H1 (cell line): ENCODE results near the gene OR14J1. TPM values are rescaled to one million over a fixed set of nuclear protein-coding genes. Genes with fewer than 3 reads are reported as not detected.

Source experiments
- BACH1 ChIP-seq: IDR thresholded peaks from 2 replicates; pipeline ENCODE4 v1.6.1; 2012; ENCODE audit warnings: low read length, improper control_type of control experiment
- EP300 ChIP-seq, 2 experiments: IDR thresholded peaks; 1 replicate in 1 of 2; 2 replicates in 1 of 2; pipeline ENCODE4 v1.6.1; 2011 to 2012; ENCODE audit warnings: low read depth in 2 of 2, low read length in 2 of 2, mild to moderate bottlenecking in 2 of 2, borderline replicate concordance in 1 of 2, inconsistent platforms in 1 of 2, moderate library complexity in 1 of 2
- HDAC6 ChIP-seq: IDR thresholded peaks from one replicate; pipeline ENCODE4 v1.7.1; 2012; ENCODE audit warnings: low read depth, mild to moderate bottlenecking, inconsistent platforms, low read length, moderate library complexity
- RXRA ChIP-seq: IDR thresholded peaks from 2 replicates; pipeline ENCODE4 v1.6.1; 2011; ENCODE audit warnings: low read depth, mild to moderate bottlenecking, low read length, moderate library complexity; ENCODE audit not compliant: insufficient read depth
- SP4 ChIP-seq: IDR thresholded peaks from 2 replicates; pipeline ENCODE4 v1.6.1; 2012; ENCODE audit warnings: low read length, inconsistent platforms
- polyA plus RNA-seq, 7 experiments: library from polyadenylated mRNA; depleted of rRNA in 3 of 7; stranded (reverse) in 5 of 7; unstranded in 2 of 7; fragments of >200 nt in 5 of 7; fragments of 200-250 nt in 2 of 7; gene quantifications; 1 replicate in 5 of 7; 2 replicates in 1 of 7; 4 replicates in 1 of 7; pipeline versions ENCODE4 v1.2.1 to v1.2.3, GENCODE V29; 2011 to 2013; ENCODE audit warnings: missing spikeins in 2 of 7, mixed read lengths in 2 of 7
- total RNA-seq: library from RNA; stranded (reverse); fragmentation: NEBNext Ultra II Directional; extraction: Animal tissue kit (Norgen Biotek cat#: 25700); gene quantifications from 2 replicates; pipeline ENCODE4 v1.2.1, GENCODE V29; 2021
- TF ChIP-seq, protein P1 (sequence below): fragments of 300-600 bp; sonication (generic); IDR thresholded peaks from 2 replicates; pipeline ENCODE4 v1.7.1; 2012; ENCODE audit warnings: low read length, moderate library complexity, mild to moderate bottlenecking, inconsistent platforms; ENCODE audit not compliant: insufficient replicate concordance
- TF ChIP-seq, protein P2 (sequence below): IDR thresholded peaks from 2 replicates; pipeline ENCODE4 v1.6.1; 2012; ENCODE audit warnings: inconsistent platforms
- TF ChIP-seq, protein P3 (sequence below): IDR thresholded peaks from 2 replicates; pipeline ENCODE4 v1.6.1; 2011; ENCODE audit warnings: low read depth, mild to moderate bottlenecking, low read length; ENCODE audit not compliant: insufficient read depth

OR14J1 gene
- total and polyA plus RNA-seq, 2 of the 8 experiments (the other 6 are each of a cell fraction or from before 2014, with no cell fraction given) = not detected

DNA sequence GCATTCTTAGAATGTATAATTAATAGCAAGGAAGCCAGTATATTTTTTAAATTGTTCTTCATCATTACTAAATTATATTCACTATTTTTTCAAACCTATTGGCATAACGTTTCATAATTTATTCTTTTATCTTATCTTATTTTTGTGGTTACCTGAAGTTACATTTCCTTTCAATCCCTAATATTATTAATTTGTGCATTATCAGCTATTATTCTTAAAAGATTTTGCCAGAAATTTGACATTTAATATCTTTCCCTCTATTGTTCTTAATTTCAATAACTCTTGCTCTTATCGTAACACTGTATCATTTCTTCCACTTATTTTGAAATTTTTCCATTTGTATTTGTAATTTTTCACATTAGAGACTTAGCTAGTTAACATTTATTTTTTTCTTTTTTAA, 18.4 kb downstream of the OR14J1 start (continued):
- TF ChIP-seq, protein P1, sequence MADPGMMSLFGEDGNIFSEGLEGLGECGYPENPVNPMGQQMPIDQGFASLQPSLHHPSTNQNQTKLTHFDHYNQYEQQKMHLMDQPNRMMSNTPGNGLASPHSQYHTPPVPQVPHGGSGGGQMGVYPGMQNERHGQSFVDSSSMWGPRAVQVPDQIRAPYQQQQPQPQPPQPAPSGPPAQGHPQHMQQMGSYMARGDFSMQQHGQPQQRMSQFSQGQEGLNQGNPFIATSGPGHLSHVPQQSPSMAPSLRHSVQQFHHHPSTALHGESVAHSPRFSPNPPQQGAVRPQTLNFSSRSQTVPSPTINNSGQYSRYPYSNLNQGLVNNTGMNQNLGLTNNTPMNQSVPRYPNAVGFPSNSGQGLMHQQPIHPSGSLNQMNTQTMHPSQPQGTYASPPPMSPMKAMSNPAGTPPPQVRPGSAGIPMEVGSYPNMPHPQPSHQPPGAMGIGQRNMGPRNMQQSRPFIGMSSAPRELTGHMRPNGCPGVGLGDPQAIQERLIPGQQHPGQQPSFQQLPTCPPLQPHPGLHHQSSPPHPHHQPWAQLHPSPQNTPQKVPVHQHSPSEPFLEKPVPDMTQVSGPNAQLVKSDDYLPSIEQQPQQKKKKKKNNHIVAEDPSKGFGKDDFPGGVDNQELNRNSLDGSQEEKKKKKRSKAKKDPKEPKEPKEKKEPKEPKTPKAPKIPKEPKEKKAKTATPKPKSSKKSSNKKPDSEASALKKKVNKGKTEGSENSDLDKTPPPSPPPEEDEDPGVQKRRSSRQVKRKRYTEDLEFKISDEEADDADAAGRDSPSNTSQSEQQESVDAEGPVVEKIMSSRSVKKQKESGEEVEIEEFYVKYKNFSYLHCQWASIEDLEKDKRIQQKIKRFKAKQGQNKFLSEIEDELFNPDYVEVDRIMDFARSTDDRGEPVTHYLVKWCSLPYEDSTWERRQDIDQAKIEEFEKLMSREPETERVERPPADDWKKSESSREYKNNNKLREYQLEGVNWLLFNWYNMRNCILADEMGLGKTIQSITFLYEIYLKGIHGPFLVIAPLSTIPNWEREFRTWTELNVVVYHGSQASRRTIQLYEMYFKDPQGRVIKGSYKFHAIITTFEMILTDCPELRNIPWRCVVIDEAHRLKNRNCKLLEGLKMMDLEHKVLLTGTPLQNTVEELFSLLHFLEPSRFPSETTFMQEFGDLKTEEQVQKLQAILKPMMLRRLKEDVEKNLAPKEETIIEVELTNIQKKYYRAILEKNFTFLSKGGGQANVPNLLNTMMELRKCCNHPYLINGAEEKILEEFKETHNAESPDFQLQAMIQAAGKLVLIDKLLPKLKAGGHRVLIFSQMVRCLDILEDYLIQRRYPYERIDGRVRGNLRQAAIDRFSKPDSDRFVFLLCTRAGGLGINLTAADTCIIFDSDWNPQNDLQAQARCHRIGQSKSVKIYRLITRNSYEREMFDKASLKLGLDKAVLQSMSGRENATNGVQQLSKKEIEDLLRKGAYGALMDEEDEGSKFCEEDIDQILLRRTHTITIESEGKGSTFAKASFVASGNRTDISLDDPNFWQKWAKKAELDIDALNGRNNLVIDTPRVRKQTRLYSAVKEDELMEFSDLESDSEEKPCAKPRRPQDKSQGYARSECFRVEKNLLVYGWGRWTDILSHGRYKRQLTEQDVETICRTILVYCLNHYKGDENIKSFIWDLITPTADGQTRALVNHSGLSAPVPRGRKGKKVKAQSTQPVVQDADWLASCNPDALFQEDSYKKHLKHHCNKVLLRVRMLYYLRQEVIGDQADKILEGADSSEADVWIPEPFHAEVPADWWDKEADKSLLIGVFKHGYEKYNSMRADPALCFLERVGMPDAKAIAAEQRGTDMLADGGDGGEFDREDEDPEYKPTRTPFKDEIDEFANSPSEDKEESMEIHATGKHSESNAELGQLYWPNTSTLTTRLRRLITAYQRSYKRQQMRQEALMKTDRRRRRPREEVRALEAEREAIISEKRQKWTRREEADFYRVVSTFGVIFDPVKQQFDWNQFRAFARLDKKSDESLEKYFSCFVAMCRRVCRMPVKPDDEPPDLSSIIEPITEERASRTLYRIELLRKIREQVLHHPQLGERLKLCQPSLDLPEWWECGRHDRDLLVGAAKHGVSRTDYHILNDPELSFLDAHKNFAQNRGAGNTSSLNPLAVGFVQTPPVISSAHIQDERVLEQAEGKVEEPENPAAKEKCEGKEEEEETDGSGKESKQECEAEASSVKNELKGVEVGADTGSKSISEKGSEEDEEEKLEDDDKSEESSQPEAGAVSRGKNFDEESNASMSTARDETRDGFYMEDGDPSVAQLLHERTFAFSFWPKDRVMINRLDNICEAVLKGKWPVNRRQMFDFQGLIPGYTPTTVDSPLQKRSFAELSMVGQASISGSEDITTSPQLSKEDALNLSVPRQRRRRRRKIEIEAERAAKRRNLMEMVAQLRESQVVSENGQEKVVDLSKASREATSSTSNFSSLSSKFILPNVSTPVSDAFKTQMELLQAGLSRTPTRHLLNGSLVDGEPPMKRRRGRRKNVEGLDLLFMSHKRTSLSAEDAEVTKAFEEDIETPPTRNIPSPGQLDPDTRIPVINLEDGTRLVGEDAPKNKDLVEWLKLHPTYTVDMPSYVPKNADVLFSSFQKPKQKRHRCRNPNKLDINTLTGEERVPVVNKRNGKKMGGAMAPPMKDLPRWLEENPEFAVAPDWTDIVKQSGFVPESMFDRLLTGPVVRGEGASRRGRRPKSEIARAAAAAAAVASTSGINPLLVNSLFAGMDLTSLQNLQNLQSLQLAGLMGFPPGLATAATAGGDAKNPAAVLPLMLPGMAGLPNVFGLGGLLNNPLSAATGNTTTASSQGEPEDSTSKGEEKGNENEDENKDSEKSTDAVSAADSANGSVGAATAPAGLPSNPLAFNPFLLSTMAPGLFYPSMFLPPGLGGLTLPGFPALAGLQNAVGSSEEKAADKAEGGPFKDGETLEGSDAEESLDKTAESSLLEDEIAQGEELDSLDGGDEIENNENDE = no peak
- TF ChIP-seq, protein P2, sequence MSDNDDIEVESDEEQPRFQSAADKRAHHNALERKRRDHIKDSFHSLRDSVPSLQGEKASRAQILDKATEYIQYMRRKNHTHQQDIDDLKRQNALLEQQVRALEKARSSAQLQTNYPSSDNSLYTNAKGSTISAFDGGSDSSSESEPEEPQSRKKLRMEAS = no peak
- TF ChIP-seq RXRA (no peak), EP300 (IDR thresholded peaks at IDR 0.05; ENCODE audit: borderline replicate concordance in 1 of 2, low read depth in 2 of 2, low read length in 2 of 2) (no peak), BACH1 (no peak), HDAC6 (no peak), SP4 (no peak)
- TF ChIP-seq, protein P3, sequence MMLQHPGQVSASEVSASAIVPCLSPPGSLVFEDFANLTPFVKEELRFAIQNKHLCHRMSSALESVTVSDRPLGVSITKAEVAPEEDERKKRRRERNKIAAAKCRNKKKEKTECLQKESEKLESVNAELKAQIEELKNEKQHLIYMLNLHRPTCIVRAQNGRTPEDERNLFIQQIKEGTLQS = no peak
